HG03342 (cell line): ENCODE results near the gene ANKRD18A.
"Not testable (repeated sequence)": the region's sequence is repeated elsewhere in the genome, so short reads cannot be mapped to it uniquely, and the experiment has no call there.

ENCODE experiments used
- ATAC-seq: cut with Tn5 transposase; IDR thresholded peaks from one replicate; pipeline ENCODE4 v1.9.1; 2021; ENCODE audit warnings: mild to moderate bottlenecking, moderate library complexity; ENCODE audit not compliant: unreplicated experiment

ANKRD18A gene

DNA sequence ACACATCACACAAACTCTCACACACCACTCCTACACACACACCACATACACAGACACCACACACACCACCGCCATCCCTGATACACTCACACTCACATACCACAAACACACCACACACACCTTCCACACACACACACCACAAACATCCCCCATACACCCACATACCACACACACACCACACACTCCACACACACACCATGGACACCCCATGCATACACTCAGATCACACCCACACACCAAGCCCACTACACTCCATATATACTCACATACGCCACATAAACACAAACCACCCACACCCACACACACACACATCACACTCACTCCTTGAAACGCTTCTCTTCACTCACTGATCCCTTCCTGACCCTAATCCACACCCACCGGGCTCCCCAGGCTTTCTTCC is 9.1 kb upstream of the ANKRD18A start:
- ATAC-seq = no peak

- ATAC-seq = no peak
Measured at GRCh38 chr9:38626006-38626405, 5.6 kb upstream of the ANKRD18A start.

DNA sequence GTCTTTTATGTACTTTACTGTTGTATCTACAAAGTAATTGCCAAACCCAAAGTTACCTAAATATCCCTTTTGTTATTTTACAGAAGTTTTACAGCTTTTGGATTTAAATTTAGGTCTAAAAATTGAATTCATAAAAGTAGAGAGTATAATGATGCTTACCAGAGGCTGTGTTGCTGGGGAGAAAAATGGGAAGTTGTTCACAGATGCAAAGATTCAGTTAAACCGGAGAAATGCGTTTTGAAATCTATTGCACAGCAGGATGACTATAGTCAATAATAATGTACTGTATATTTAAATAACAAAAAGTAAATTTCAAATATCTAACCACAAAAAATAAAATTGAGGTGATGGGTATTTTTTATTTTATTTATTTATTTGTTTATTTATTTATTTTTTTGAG is 2.6 kb upstream of the ANKRD18A start:
- ATAC-seq = no peak

GRCh38 chr9:38622288-38622674 is 1.9 kb upstream of the ANKRD18A start:
- ATAC-seq = no peak

DNA sequence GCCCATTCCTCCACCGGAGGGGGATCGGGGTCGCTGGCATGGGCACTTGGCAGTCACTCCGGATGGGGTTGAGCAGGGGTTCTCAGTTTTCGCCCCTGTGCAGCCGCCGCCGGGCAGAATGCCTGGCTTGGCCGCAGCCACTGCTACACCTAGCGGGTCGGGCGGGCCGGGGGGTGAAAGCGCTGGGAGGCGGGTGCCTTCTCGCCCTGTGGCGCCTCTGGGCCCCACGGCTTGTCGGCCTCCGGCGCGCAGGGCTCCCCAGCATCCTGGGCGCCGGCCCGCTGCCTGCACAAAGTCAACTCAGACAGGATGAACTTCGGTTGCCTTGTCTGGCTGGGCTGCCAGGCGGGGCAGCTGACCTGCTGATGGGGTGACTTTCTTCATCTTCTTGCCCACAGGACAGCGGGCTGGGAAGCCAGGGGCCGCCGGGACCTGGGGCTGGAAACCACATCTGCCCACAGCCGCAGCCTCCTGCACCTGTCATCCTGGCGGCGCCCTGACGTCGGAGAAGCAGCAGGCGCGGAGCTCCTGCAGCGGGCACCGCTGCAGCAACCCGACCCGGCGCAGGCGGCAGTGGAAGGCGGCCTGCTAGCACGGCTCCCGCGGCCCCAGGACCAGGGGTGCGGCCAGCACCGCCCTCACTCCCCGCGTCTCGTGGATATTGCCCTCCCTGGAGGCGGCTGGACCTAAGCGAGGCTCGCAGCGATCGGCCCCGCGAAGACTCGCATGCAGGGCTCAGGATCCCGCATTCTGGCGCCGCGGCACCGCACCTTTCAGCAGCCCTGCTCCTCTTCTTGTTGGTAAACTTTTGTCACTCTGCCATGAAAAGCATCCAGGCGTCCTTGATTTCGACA is 1.3 kb upstream of the ANKRD18A start:
- peak; percentile 36 for ATAC-seq

- no peak for ATAC-seq
Measured at GRCh38 chr9:38619556-38620447, 594 bp downstream of the ANKRD18A start.

DNA sequence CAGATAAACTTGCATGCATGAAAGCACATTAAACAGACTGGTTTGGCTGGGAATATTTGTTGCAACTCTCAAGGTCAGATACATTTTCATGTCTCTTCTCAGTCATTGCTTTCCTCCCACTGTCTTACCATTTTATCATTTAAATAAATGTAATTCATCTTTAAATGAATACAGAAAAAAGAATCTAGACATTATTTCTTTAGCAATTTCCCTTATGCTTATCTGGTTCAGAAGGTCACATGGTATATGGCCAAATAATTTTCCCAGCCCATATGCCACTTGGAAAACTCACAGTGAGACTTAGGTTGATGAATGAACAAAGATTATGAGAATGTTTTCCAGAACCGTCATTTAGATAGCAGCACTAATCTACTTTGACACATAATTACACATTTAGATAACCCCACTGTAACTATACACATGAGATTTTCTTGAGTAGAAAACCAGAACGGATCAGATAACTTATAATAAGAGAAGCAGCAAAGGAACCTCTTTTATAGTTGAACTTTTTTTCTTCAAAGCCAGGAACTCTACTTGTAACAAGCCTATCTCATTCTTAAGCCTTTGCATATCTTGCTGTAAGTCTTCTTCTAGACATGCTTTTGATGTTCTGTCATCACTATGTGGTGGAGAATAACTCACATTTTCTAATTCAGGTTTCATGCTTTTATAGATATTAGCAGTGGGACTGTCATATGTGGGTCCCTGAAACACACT is 22.2 kb downstream of the ANKRD18A start:
- ATAC-seq = not testable (repeated sequence)

DNA sequence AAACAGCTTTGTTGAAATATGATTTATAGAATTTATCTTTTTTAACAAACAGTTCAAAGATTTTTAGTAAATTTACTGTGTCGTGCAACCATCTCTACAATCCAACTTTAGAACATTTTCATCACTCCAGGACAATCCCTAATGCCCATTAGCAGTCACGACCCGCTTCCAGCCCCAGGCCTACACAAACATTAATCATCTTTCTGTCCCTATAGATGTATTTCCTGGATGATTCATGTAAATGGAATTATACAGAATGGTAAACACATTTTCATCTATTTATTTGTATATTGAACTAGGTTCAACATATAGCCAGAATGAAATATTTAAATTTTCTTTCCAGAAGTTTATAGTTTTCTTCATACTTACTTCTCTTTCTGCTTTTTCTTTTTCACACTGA is 25.3 kb downstream of the ANKRD18A start:
- not testable (repeated sequence) for ATAC-seq

GRCh38 chr9:38591346-38592063 is 28.9 kb downstream of the ANKRD18A start:
- not testable (repeated sequence) for ATAC-seq

DNA sequence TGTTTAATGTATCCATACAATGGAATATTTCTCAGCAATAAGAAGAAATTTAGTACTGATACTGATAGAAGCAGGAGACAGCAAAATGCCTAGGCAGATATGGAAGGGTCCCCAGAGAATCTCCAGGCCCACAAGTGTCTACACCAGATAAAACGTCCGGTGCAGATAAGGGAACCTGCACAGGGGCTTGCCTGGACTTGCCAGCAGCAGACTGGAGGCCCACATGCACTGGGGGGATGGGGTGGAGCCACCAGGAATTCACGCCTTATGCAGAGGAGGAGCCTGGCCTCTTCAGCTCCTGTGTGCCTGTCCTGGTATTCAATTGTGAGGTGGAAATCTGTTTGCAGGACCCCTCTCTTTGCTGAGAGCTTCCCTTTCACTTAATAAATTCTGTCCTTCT is 36.6 kb downstream of the ANKRD18A start:
- ATAC-seq = not testable (repeated sequence)

DNA sequence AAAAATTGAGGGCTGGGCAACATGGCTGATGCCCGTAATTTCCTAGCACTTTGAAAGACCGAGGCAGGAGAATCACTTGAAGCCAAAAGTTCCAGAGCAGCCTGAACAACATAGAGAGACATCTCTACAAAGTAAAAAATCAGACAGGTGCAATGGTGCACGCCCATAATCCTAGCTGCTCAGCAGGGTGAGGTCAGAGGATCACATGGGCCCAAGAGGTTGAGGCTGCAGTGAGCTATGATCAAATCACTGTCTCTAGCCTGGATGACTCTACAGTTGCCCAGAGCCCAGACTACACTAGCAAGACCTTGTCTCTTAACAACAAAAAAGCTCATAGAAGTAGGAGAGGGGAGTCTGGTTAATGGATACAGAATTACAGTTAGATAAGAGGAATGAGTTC is 40.3 kb downstream of the ANKRD18A start:
- not testable (repeated sequence) for ATAC-seq

GRCh38 chr9:38576181-38576580 is 44.2 kb downstream of the ANKRD18A start:
- ATAC-seq = not testable (repeated sequence)

DNA sequence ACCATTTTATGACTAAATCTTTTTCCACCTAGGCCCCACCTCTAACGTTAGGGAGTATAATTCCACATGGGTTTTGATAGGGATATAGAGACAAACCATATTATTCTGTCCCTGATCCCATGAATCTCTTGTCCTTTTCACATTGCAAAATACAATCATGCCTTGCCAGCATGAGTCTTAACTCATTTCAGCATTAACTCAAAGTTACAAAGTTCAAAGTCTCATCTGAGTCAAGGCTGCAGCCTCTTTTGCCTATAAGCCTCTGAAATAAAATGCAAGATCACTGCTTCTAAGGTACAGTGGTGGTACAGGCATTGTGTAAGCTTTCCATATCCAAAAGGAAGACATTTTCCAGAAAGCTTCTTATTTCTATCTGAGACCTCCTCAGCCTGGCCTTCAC is 54.3 kb downstream of the ANKRD18A start:
- ATAC-seq = not testable (repeated sequence)

DNA sequence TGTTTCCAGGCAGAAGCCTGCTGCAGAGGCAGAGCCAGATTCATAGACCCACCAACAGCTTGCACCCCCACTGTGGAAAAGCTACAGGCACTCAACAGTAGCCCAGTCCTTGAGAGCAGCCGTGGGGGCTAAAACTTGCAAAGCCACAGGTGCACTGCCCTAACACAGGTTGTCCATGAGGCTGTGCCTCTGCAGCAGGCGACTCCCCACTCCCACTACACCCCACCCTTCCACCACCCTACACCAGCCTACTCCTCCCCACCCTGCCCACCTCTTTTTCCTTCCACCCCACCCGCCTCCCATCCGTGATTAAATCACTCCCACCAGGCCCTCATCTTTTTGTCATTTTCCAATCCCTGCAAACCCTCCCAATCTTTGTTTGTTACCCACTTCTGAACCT is 55.2 kb downstream of the ANKRD18A start:
- not testable (repeated sequence) for ATAC-seq

GRCh38 chr9:38563911-38564310 is 56.5 kb downstream of the ANKRD18A start:
- ATAC-seq = not testable (repeated sequence)

DNA sequence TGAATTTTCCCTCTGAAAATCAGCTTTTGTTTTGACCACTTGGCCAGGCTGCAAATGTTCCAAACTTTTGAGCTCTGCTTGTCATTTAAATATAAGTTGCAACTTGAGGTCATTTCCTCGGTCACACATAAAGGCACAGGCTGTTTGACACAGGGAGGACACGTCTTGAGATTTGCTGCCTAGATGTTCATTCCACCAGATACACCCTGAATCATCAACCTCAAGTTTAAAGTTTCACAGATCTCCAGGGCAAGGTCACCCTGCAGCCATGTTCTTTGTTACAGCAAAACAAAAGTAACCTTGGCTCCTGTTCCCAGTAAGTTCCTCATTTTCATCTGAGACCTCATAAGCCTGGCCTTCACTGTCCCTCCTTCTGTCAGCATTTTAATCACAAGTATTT is 59.3 kb downstream of the ANKRD18A start:
- ATAC-seq = not testable (repeated sequence)

DNA sequence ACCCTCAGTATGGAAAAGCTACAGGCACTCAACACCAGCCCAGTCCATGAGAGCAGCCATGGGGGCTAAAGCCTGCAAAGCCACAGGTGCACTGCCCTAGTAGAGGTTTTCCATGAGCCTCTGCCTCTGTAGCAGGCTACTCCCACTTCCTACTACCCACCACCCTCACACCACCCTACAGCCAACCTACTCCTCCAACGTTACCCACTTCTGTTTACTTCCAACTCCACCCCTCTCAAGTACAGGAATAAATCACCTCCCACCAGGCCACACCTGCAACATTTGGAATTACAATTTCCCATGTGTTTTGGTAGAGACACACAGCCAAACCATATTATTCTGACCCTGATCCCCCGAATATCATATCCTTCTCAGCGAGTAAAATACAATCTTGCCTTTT is 61.2 kb downstream of the ANKRD18A start:
- not testable (repeated sequence) for ATAC-seq

GRCh38 chr9:38557746-38558145 is 62.6 kb downstream of the ANKRD18A start:
- ATAC-seq = not testable (repeated sequence)

GRCh38 chr9:38554966-38555365 is 65.4 kb downstream of the ANKRD18A start:
- not testable (repeated sequence) for ATAC-seq

DNA sequence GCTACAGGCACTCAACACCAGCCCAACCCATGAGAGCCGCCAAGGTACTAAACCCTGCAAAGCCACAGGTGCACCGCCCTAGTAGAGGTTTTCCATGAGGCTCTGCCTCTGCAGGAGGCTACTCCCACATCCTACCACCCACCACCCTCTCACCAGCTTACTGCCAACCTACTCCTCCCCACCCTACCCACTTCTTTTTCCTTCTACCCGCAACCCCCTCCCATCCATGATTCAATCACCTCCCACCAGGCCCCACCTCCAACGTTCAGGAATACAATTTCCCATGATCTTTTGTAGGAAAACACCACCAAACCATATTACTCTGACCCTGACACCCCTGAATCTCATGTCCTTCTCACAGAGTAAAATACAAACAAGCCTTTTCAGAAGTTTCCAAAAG is 67.4 kb downstream of the ANKRD18A start:
- ATAC-seq = not testable (repeated sequence)
